T-cell (primary cell): ENCODE measurements around the gene PDIA4. TPM values are rescaled to one million over a fixed set of nuclear protein-coding genes. Genes with fewer than 3 reads are reported as not detected.
A peak's percentile ranks its signal among the peaks of the same experiment; 100 is the strongest.

Experiments
- ATAC-seq, 4 experiments: fragments of 200-7000 bp in 3 of 4; fragments of 150-1000 bp in 1 of 4; cut with Tn5 transposase; replicated peaks in 1 of 4; 1 replicate in 3 of 4; 2 replicates in 1 of 4; pipeline ENCODE4 v1.10.0; 2021; ENCODE audit warnings: moderate library complexity in 3 of 4, mild to moderate bottlenecking in 2 of 4, moderate number of reproducible peaks in 1 of 4
- CTCF ChIA-PET, 2 donors: fragments of 300-600 bp; sonication (Branson Sonifier 250); formaldehyde crosslinking; loops; one replicate each; lab custom pipeline; 2022; ENCODE audit warnings: antibody characterized with exemption in 2 of 2; lab: Charles Lee
- POLR2A ChIA-PET, 2 donors: fragments of 300-600 bp; sonication (Branson Sonifier 250); formaldehyde crosslinking; loops; one replicate each; lab custom pipeline; 2022; ENCODE audit warnings: antibody characterized with exemption in 2 of 2; lab: Charles Lee
- DNase-seq, 35 experiments: peaks; one replicate each; pipeline versions ENCODE4 v3.0.0 to v3.0.0-alpha.2; 2013 to 2023
- H3K27ac ChIP-seq: one replicate; pipeline ENCODE4 v1.5.1; 2013; ENCODE audit warnings: low read length
- H3K27me3 ChIP-seq, 2 experiments: replicated peaks in 1 of 2; 1 replicate in 1 of 2; 2 replicates in 1 of 2; pipeline versions ENCODE4 v1.6.1 to v1.7.0; 2013; ENCODE audit warnings: low read length in 1 of 2, mixed read lengths in 1 of 2; ENCODE audit not compliant: control insufficient read depth in 2 of 2, insufficient read depth in 2 of 2; ENCODE audit errors: extremely low read depth in 1 of 2
- H3K36me3 ChIP-seq, 2 donors: 1 replicate in 1 of 2; 2 replicates in 1 of 2; pipeline versions ENCODE4 v1.6.1 to v1.7.0; 2013; ENCODE audit warnings: low read length in 1 of 2; ENCODE audit not compliant: control insufficient read depth in 2 of 2, insufficient read depth in 1 of 2; ENCODE audit errors: extremely low read depth in 1 of 2
- H3K4me1 ChIP-seq, 2 experiments: 1 replicate in 1 of 2; 2 replicates in 1 of 2; pipeline versions ENCODE4 v1.6.1 to v1.7.0; 2013; ENCODE audit warnings: low read length in 2 of 2, mixed read lengths in 1 of 2; ENCODE audit not compliant: insufficient read depth in 2 of 2, control insufficient read depth in 1 of 2; ENCODE audit errors: extremely low read depth in 1 of 2
- H3K4me3 ChIP-seq, 2 donors: 1 replicate in 1 of 2; 2 replicates in 1 of 2; pipeline versions ENCODE4 v1.5.1 to v1.7.0; 2013; ENCODE audit warnings: mild to moderate bottlenecking in 2 of 2, low read length in 1 of 2, moderate library complexity in 1 of 2; ENCODE audit not compliant: control insufficient read depth in 1 of 2; ENCODE audit errors: extremely low read depth in 1 of 2
- H3K9me3 ChIP-seq: 2 replicates; pipeline ENCODE4 v1.7.0; 2013
- H3K27ac Mint-ChIP-seq, 2 donors: one replicate each; pipeline ENCODE4 v1.8.0; 2020 to 2021; ENCODE audit warnings: mild to moderate bottlenecking in 2 of 2, mixed read lengths in 2 of 2
- H3K27me3 Mint-ChIP-seq, 2 donors: one replicate each; pipeline ENCODE4 v1.8.0; 2021 to 2022; ENCODE audit warnings: mixed read lengths in 2 of 2
- H3K36me3 Mint-ChIP-seq: one replicate; pipeline ENCODE4 v1.8.0; 2021; ENCODE audit warnings: mixed read lengths
- H3K4me1 Mint-ChIP-seq, 3 donors: one replicate each; pipeline ENCODE4 v1.8.0; 2020 to 2022; ENCODE audit warnings: mixed read lengths in 3 of 3, mild to moderate bottlenecking in 1 of 3
- H3K4me3 Mint-ChIP-seq, 3 donors: one replicate each; pipeline ENCODE4 v1.8.0; 2020 to 2022; ENCODE audit warnings: mild to moderate bottlenecking in 3 of 3, mixed read lengths in 3 of 3, moderate library complexity in 3 of 3
- H3K9me3 Mint-ChIP-seq, 3 donors: one replicate each; pipeline ENCODE4 v1.8.0; 2020 to 2022; ENCODE audit warnings: mixed read lengths in 3 of 3
- WGBS: methylation state at CpG from one replicate; pipeline ENCODE4 v1.1.5; 2013; ENCODE audit warnings: missing lambda C conversion rate; ENCODE audit not compliant: insufficient coverage; 5-methylcytosine and 5-hydroxymethylcytosine counted together
- total RNA-seq, 35 experiments: library from RNA in 6 of 35; stranded (reverse) in 6 of 35; fragments of 120-200 nt in 1 of 35; gene quantifications; one replicate each; pipeline versions ENCODE4 v1.2.1 to v1.2.4 and lab custom pipeline; 2013 to 2026

The PDIA4 gene
- 10 to 100 TPM; 40.3 to 75.3 (median 68.4) TPM for total RNA-seq
- 59.5 TPM for total RNA-seq (2013)
- 56.2 to 303 (median 89.3) reads per million in 29 experiments for total RNA-seq (lab: John Stamatoyannopoulos, UW)

GRCh38 chr7:149028346-149029109 lies at the start of gene PDIA4:
PDIA4 (minus strand) TSS chr7:149028505; CDS start chr7:149028408, 97 bp downstream.
- POLR2A ChIA-PET: no interaction called here

GRCh38 chr7:149077594-149077993 lies 49.3 kb upstream of the PDIA4 start:
- Histone ChIP-seq H3K9me3 (no peaks in the 10 kb centered on the region), H3K27me3 (no peaks in the 10 kb centered on the region), H3K36me3 (peaks cover 3 to 20% of the 10 kb centered on the region in 2 donors), H3K4me1 (no peaks in the 10 kb centered on the region), H3K27ac (no peak overlapping the region), H3K4me3 (no peak overlapping the region)
- 97% methylated on average over 3 of the region's 9 CpGs for WGBS
- DNase-seq: no peak
- Mint-ChIP-seq H3K27me3 (no peaks in the 10 kb centered on the region), H3K36me3 (peaks cover 25% of the 10 kb centered on the region), H3K4me3 (no peak overlapping the region), H3K27ac (no peak overlapping the region), H3K4me1 (peaks cover 6 to 22% (median 19%) of the 10 kb centered on the region in 3 donors), H3K9me3 (no peaks in the 10 kb centered on the region)
- ATAC-seq: no peak
- CTCF ChIA-PET: no interaction called here
- POLR2A ChIA-PET: no interaction called here

More at GRCh38 chr7:149028346-149029109, at the start of gene PDIA4:
- CTCF ChIA-PET: interaction anchor here (0.5 to 1.6 kb wide), 8 partner anchors 10 to 61 kb away, joined by 3 to 7 read pairs (median 4); no protein-coding TSS in a partner anchor
- H3K27me3 Mint-ChIP-seq: no peaks in the 10 kb centered on the region
- H3K9me3 Mint-ChIP-seq: no peaks in the 10 kb centered on the region
- H3K27me3 ChIP-seq: no peaks in the 10 kb centered on the region
- ATAC-seq (peak; percentile 88 to 90 (median 89)), DNase-seq (peak; percentile 97 to 99 (median 98))
- peak within 1 kb of the TSS; percentile 88 to 96 (median 91) for H3K4me3 Mint-ChIP-seq
- no peaks in the 10 kb centered on the region for H3K9me3 ChIP-seq
- peaks cover 0 to 2% of the 10 kb centered on the region in 2 donors for H3K36me3 ChIP-seq
- H3K27ac ChIP-seq: peak within 1 kb of the TSS; percentile 76
- peaks cover 25 to 47% (median 41%) of the 10 kb centered on the region in 3 donors for H3K4me1 Mint-ChIP-seq
- WGBS: under 1% methylated on average over 80 of the region's 87 CpGs
- peak within 1 kb of the TSS; percentile 83 to 85 for H3K4me3 ChIP-seq
- H3K4me1 ChIP-seq: peaks cover 26 to 37% of the 10 kb centered on the region in 2 experiments
- H3K27ac Mint-ChIP-seq: peak within 1 kb of the TSS; percentile 93 to 94
- peaks cover 7% of the 10 kb centered on the region for H3K36me3 Mint-ChIP-seq

- Histone ChIP-seq H3K4me3 (no peak overlapping the region), H3K36me3 (peaks cover 8 to 43% of the 10 kb centered on the region in 2 donors), H3K4me1 (peaks cover 0 to 10% of the 10 kb centered on the region in 2 experiments), H3K27me3 (no peaks in the 10 kb centered on the region), H3K27ac (no peak overlapping the region), H3K9me3 (no peaks in the 10 kb centered on the region)
- H3K27ac Mint-ChIP-seq: peak overlapping the region in 1 of 2 donors; percentile 58
- POLR2A ChIA-PET: no interaction called here
- no peak for ATAC-seq
- CTCF ChIA-PET: interaction anchor here in 1 of 2 donors (0.6 kb wide), 1 partner anchor 665 kb away, joined by 8 read pairs; no protein-coding TSS in a partner anchor
- WGBS: no CpG with 5 or more reads among the region's 2 CpGs
- H3K27me3 Mint-ChIP-seq: no peaks in the 10 kb centered on the region
- no peak for DNase-seq
- H3K36me3 Mint-ChIP-seq: peaks cover 22% of the 10 kb centered on the region
- peaks cover 0 to 16% (median 9%) of the 10 kb centered on the region in 3 donors for H3K4me1 Mint-ChIP-seq
- H3K9me3 Mint-ChIP-seq: no peaks in the 10 kb centered on the region
- H3K4me3 Mint-ChIP-seq: no peak overlapping the region
Observed at GRCh38 chr7:149075286-149075685, 47.0 kb upstream of the PDIA4 start.

GRCh38 chr7:149074116-149074885 lies 46.0 kb upstream of the PDIA4 start:
- no peaks in the 10 kb centered on the region for H3K9me3 ChIP-seq
- peaks cover 20% of the 10 kb centered on the region for H3K36me3 Mint-ChIP-seq
- no CpG with 5 or more reads among the region's 3 CpGs for WGBS
- ATAC-seq (no peak), DNase-seq (no peak)
- H3K4me3 ChIP-seq: no peak overlapping the region
- H3K27me3 ChIP-seq: no peaks in the 10 kb centered on the region
- H3K27ac Mint-ChIP-seq: peak overlapping the region; percentile 24 to 58
- H3K27ac ChIP-seq: no peak overlapping the region
- peaks cover 8 to 44% of the 10 kb centered on the region in 2 donors for H3K36me3 ChIP-seq
- POLR2A ChIA-PET: no interaction called here
- no peaks in the 10 kb centered on the region for H3K9me3 Mint-ChIP-seq
- CTCF ChIA-PET: no interaction called here
- H3K27me3 Mint-ChIP-seq: no peaks in the 10 kb centered on the region
- no peak overlapping the region for H3K4me3 Mint-ChIP-seq
- H3K4me1 Mint-ChIP-seq: peaks cover 0 to 15% (median 8%) of the 10 kb centered on the region in 3 donors
- H3K4me1 ChIP-seq: peaks cover 0 to 10% of the 10 kb centered on the region in 2 experiments

GRCh38 chr7:149072438-149072775 lies 44.1 kb upstream of the PDIA4 start:
- peaks cover 4 to 16% (median 8%) of the 10 kb centered on the region in 3 donors for H3K4me1 Mint-ChIP-seq
- CTCF ChIA-PET: interaction anchor here in 1 of 2 donors (1.3 kb wide), 1 partner anchor 89 kb away, joined by 6 read pairs; no protein-coding TSS in a partner anchor
- POLR2A ChIA-PET: no interaction called here
- no peaks in the 10 kb centered on the region for H3K9me3 Mint-ChIP-seq
- H3K27ac Mint-ChIP-seq: peak overlapping the region; percentile 23 to 78
- Histone ChIP-seq H3K36me3 (peaks cover 8 to 44% of the 10 kb centered on the region in 2 donors), H3K4me3 (no peak overlapping the region), H3K9me3 (no peaks in the 10 kb centered on the region), H3K4me1 (peaks cover 0 to 10% of the 10 kb centered on the region in 2 experiments), H3K27ac (peak overlapping the region; percentile 60), H3K27me3 (no peaks in the 10 kb centered on the region)
- no peak for ATAC-seq
- 100% methylated on average over 3 of the region's 4 CpGs for WGBS
- H3K27me3 Mint-ChIP-seq: no peaks in the 10 kb centered on the region
- peaks cover 23% of the 10 kb centered on the region for H3K36me3 Mint-ChIP-seq
- no peak overlapping the region for H3K4me3 Mint-ChIP-seq
- no peak for DNase-seq
